Right cardiac atrium (tissue), 5 donors: Measurements from ENCODE around the gene SLC35F3. TPM values are rescaled to one million over a fixed set of nuclear protein-coding genes. Genes with fewer than 3 reads are reported as not detected.

ENCODE experiments used
- ATAC-seq, 2 donors: fragments of 200-7000 bp; cut with Tn5 transposase; one replicate each; pipeline versions ENCODE4 v1.8.0 to v1.9.1; 2020; ENCODE audit warnings: moderate library complexity in 2 of 2, mild to moderate bottlenecking in 1 of 2
- DNase-seq, 3 donors: peaks; one replicate each; pipeline ENCODE4 v3.0.0-alpha.2; 2020
- H3K27ac ChIP-seq: one replicate; pipeline ENCODE4 v1.5.1; 2013; ENCODE audit warnings: mild to moderate bottlenecking, low read length, control low read depth, moderate library complexity
- H3K27me3 ChIP-seq: one replicate; pipeline ENCODE4 v1.6.1; 2013; ENCODE audit not compliant: control insufficient read depth, insufficient read depth
- H3K4me1 ChIP-seq: one replicate; pipeline ENCODE4 v1.6.1; 2013; ENCODE audit warnings: low read length; ENCODE audit not compliant: control insufficient read depth, insufficient read depth
- H3K4me3 ChIP-seq: one replicate; pipeline ENCODE4 v1.5.1; 2013; ENCODE audit warnings: low read length, control low read depth
- H3K9me3 ChIP-seq: one replicate; pipeline ENCODE4 v1.6.1; 2013; ENCODE audit warnings: low read length; ENCODE audit not compliant: control insufficient read depth
- WGBS: extraction: QIAGEN DNeasy Blood & Tissue Kit; methylation state at CpG from one replicate; pipeline ENCODE4 v1.1.7; 2013; 5-methylcytosine and 5-hydroxymethylcytosine counted together
- intact Hi-C, 4 donors: fragments of 100-400 bp; cut with DNase I; formaldehyde crosslinking; loops; one replicate each; pipeline versions ENCODE4 v1.11.0 to v1.14.0; 2022 to 2023
- long read RNA-seq, 4 donors: library from polyadenylated mRNA; unstranded; transcript quantifications; one replicate each; pipeline ENCODE4 v2.0.0, GENCODE V29; 2020 to 2021
- polyA plus RNA-seq: library from polyadenylated mRNA; stranded (reverse); fragments of 200-250 nt; gene quantifications from one replicate; pipeline ENCODE4 v1.2.3, GENCODE V29; 2013
- total RNA-seq, 4 donors: library from RNA; stranded (reverse); fragmentation: NEBNext Ultra II Directional; extraction: Animal tissue kit (Norgen Biotek cat#: 25700); gene quantifications; one replicate each; pipeline ENCODE4 v1.2.1, GENCODE V29; 2021
- donor health status: healthy with polysubstance abuse.
- donor health status: DM: no; HTN: yes; CAD: no.
- donor health status: DM: no; HTN: no; CAD: no.
- donor health status: DM: no; HTN: yes; CAD: no; lungs with severe emphysema.
- donor health status: DM: yes; HTN: yes; CAD: no.

Gene SLC35F3
- under 1 TPM in 1 of 4 donors, not detected in 3; 0.09 TPM for total RNA-seq
- polyA plus RNA-seq = not detected
- long read RNA-seq, donor 1 = 0 reads
- long read RNA-seq, donor 2 = 0 reads
- long read RNA-seq, donor 3, partial matches to known transcripts = 0 of 1 reads
- long read RNA-seq, donor 3, other reads (novel, unspliced or antisense) = 1 of 1 reads
- long read RNA-seq, donor 4 = 0 reads

GRCh38 chr1:233904633-233905415, at the start of gene SLC35F3:
SLC35F3 (plus strand) TSS chr1:233904676.
- 1% methylated on average over 101 of the region's 101 CpGs for WGBS
- intact Hi-C loops = no loop called here
- H3K27ac ChIP-seq = no peak within 1 kb of the TSS
- peak within 1 kb of the TSS; percentile 40 for H3K4me3 ChIP-seq
- H3K9me3 ChIP-seq = no peaks in the 10 kb centered on the region
- DNase-seq (peak in 2 of 3 donors; percentile 41 to 48), ATAC-seq (peak in 1 of 2 donors; percentile 68)
- no peaks in the 10 kb centered on the region for H3K4me1 ChIP-seq
- peaks cover 3% of the 10 kb centered on the region for H3K27me3 ChIP-seq

DNA sequence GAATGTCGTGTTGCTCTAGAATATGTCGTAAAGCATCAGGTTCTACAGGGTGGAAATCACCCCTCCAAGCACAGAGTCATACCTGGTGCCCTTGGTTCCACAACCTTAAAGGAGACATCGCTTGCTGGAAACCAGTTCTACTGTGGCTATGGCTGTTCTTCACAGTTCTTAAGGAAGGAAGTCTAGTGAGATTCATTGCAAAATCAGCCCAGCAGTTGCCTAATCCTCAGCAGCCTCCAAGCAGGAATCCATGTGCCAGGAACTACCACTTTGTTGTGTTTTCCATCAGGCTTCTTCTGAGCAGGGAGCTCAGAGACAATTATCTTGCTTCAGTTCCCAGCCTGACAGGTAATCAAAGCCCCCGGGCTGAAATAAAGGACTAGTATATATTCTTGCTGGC, 45.0 kb upstream of the SLC35F3 start:
- no peak for DNase-seq
- WGBS = 76% methylated on average over 4 of the region's 4 CpGs

GRCh38 chr1:233863901-233864545, 40.5 kb upstream of the SLC35F3 start:
- no peak for ATAC-seq
- Histone ChIP-seq H3K9me3 (no peaks in the 10 kb centered on the region), H3K27me3 (no peaks in the 10 kb centered on the region), H3K4me3 (no peak overlapping the region), H3K4me1 (no peaks in the 10 kb centered on the region), H3K27ac (no peak overlapping the region)
- intact Hi-C loops = no loop called here
- no peak for DNase-seq
- 50% methylated on average over 3 of the region's 3 CpGs for WGBS

More for the DNA sequence above, 45.0 kb upstream of the SLC35F3 start:
- H3K4me3 ChIP-seq = no peak overlapping the region
- ATAC-seq = no peak
- H3K4me1 ChIP-seq = no peaks in the 10 kb centered on the region
- intact Hi-C loops = no loop called here
- H3K27ac ChIP-seq = no peak overlapping the region
- no peaks in the 10 kb centered on the region for H3K27me3 ChIP-seq
- no peaks in the 10 kb centered on the region for H3K9me3 ChIP-seq

- WGBS = 93% methylated on average over 2 of the region's 2 CpGs
- no peaks in the 10 kb centered on the region for H3K9me3 ChIP-seq
- no peak overlapping the region for H3K27ac ChIP-seq
- no peak overlapping the region for H3K4me3 ChIP-seq
- no peak for DNase-seq
- no peak for ATAC-seq
- no peaks in the 10 kb centered on the region for H3K27me3 ChIP-seq
- H3K4me1 ChIP-seq = no peaks in the 10 kb centered on the region
- intact Hi-C loops = no loop called here
These were observed 39.9 kb upstream of the SLC35F3 start for GRCh38 chr1:233864578-233864977.

- no peak overlapping the region for H3K27ac ChIP-seq
- ATAC-seq (no peak), DNase-seq (no peak)
- no peaks in the 10 kb centered on the region for H3K4me1 ChIP-seq
- no peaks in the 10 kb centered on the region for H3K27me3 ChIP-seq
- H3K9me3 ChIP-seq = no peaks in the 10 kb centered on the region
- intact Hi-C loops = no loop called here
- no peak overlapping the region for H3K4me3 ChIP-seq
- WGBS = 86% methylated on average over 2 of the region's 2 CpGs
These were observed 39.3 kb upstream of the SLC35F3 start for GRCh38 chr1:233865216-233865615.

- no peak for ATAC-seq
- H3K4me1 ChIP-seq = no peaks in the 10 kb centered on the region
These were observed 38.6 kb upstream of the SLC35F3 start for GRCh38 chr1:233865902-233866301.

DNA sequence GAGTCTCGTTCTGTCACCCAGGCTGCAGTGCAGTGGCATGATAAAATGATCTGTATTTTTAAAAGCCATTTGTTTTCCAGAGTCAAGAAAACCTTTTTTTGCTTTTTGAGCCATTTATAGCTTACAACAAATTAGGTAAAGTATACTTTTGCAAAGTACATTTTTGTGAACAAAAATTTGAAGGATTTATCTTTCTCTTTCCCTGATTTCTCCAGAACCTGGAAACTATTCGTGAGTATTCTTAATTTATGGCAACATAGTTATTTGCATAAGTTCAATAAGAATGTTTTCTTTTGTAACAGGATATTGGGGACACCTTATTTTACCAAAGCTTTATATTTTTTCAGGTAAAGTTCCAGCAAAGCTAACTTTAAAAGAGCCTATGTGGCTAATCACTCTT, 37.4 kb upstream of the SLC35F3 start:
- intact Hi-C loops = no loop called here
- no peak for ATAC-seq
- DNase-seq = no peak
- H3K4me1 ChIP-seq = no peaks in the 10 kb centered on the region
- H3K27ac ChIP-seq = no peak overlapping the region
- no peaks in the 10 kb centered on the region for H3K27me3 ChIP-seq
- H3K4me3 ChIP-seq = no peak overlapping the region
- no peaks in the 10 kb centered on the region for H3K9me3 ChIP-seq
- WGBS = 63% methylated on average over 2 of the region's 2 CpGs

More at GRCh38 chr1:233865902-233866301, 38.6 kb upstream of the SLC35F3 start:
- H3K9me3 ChIP-seq = no peaks in the 10 kb centered on the region
- WGBS = 94% methylated on average over 1 of the region's 1 CpG
- no peak overlapping the region for H3K4me3 ChIP-seq
- H3K27ac ChIP-seq = no peak overlapping the region
- intact Hi-C loops = no loop called here
- no peak for DNase-seq
- no peaks in the 10 kb centered on the region for H3K27me3 ChIP-seq

DNA sequence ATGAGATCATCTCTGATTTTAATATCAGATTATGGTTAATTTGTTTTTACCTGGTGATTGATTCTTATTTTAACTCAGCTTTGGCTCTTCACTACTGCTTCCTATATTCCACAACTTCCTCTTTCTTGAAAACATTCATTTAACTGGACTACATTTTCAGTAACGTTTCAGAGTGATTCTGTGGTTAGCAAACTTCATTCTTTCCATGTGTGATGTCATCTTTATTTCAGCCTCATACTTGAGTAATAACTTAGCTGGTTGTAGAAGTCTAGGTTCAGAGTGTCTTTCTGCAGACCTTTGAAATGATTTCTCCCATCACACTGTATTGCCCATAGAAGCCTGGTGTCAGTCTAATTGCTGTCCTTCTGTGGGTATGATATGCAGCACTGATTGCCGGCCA, 36.0 kb upstream of the SLC35F3 start:
- Histone ChIP-seq H3K4me3 (no peak overlapping the region), H3K27me3 (no peaks in the 10 kb centered on the region), H3K4me1 (no peaks in the 10 kb centered on the region), H3K9me3 (no peaks in the 10 kb centered on the region), H3K27ac (no peak overlapping the region)
- ATAC-seq = no peak
- intact Hi-C loops = no loop called here
- WGBS = 58% methylated on average over 2 of the region's 2 CpGs
- DNase-seq = no peak

GRCh38 chr1:233869680-233870079, 34.8 kb upstream of the SLC35F3 start:
- DNase-seq (no peak), ATAC-seq (no peak)
- Histone ChIP-seq H3K9me3 (no peaks in the 10 kb centered on the region), H3K27me3 (no peaks in the 10 kb centered on the region), H3K4me1 (no peaks in the 10 kb centered on the region), H3K27ac (no peak overlapping the region), H3K4me3 (no peak overlapping the region)
- intact Hi-C loops = no loop called here

- ATAC-seq (no peak), DNase-seq (no peak)
- 68% methylated on average over 4 of the region's 4 CpGs for WGBS
- no peak overlapping the region for H3K27ac ChIP-seq
- no peaks in the 10 kb centered on the region for H3K27me3 ChIP-seq
- no peak overlapping the region for H3K4me3 ChIP-seq
- H3K4me1 ChIP-seq = no peaks in the 10 kb centered on the region
- intact Hi-C loops = no loop called here
- H3K9me3 ChIP-seq = no peaks in the 10 kb centered on the region
These were observed 30.8 kb upstream of the SLC35F3 start for GRCh38 chr1:233873666-233874065.

- WGBS = 82% methylated on average over 3 of the region's 3 CpGs
These were observed 24.6 kb upstream of the SLC35F3 start for GRCh38 chr1:233879841-233880240.

More at GRCh38 chr1:233879841-233880240, 24.6 kb upstream of the SLC35F3 start:
- ATAC-seq (no peak), DNase-seq (no peak)
- no peaks in the 10 kb centered on the region for H3K9me3 ChIP-seq
- H3K27me3 ChIP-seq = no peaks in the 10 kb centered on the region
- no peak overlapping the region for H3K4me3 ChIP-seq
- intact Hi-C loops = no loop called here
- H3K4me1 ChIP-seq = no peaks in the 10 kb centered on the region
- no peak overlapping the region for H3K27ac ChIP-seq
